DND-41 (cell line): ENCODE results near the gene UBL5.

Experiments used
- EZH2 ChIP-seq: IDR thresholded peaks from 3 replicates; pipeline ENCODE4 v1.6.1; 2012; ENCODE audit warnings: borderline replicate concordance, low read depth, mild to moderate bottlenecking, moderate library complexity, low read length, inconsistent platforms; ENCODE audit not compliant: severe bottlenecking
- TF ChIP-seq, protein P1 (sequence below): IDR thresholded peaks from 2 replicates; pipeline ENCODE4 v1.5.1; 2012; ENCODE audit warnings: borderline replicate concordance, low read length, moderate library complexity, mild to moderate bottlenecking; ENCODE audit not compliant: poor library complexity, severe bottlenecking; ENCODE audit errors: extremely low read depth

DNA sequence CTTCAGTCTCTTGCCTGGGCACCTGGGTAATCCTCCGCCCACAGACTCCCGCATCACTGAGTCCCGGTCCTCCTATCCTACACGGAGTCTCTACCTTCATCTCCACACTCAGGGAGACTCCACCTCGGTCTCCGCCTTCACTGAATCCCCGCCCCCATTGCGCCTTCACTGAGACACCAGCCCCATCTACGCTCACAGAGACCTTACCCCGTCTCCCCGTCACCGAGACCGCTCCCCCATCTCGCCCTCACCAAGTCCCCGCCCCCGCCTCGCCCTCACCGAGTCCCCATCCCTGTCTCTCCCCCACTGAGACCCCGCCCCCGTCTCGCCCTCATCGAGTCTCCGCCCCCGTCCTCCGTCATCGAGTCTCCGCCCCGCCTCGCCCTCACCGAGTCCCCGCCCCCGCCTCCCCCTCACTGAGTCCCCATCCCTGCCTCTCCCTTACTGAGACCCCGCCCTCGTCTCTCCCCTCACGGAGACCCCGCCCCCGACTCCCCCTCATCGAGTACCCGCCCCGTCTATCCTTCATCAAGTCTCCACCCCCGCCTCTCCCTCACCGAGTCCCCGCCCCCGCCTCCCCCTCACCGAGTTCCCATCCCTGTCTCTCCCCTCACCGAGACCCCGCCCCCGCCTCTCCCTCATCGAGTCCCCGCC is 36.0 kb upstream of the UBL5 start:
- TF ChIP-seq, protein P1, sequence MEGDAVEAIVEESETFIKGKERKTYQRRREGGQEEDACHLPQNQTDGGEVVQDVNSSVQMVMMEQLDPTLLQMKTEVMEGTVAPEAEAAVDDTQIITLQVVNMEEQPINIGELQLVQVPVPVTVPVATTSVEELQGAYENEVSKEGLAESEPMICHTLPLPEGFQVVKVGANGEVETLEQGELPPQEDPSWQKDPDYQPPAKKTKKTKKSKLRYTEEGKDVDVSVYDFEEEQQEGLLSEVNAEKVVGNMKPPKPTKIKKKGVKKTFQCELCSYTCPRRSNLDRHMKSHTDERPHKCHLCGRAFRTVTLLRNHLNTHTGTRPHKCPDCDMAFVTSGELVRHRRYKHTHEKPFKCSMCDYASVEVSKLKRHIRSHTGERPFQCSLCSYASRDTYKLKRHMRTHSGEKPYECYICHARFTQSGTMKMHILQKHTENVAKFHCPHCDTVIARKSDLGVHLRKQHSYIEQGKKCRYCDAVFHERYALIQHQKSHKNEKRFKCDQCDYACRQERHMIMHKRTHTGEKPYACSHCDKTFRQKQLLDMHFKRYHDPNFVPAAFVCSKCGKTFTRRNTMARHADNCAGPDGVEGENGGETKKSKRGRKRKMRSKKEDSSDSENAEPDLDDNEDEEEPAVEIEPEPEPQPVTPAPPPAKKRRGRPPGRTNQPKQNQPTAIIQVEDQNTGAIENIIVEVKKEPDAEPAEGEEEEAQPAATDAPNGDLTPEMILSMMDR: no peak
- no peak for TF ChIP-seq EZH2
